ENCODE data around the gene ZBTB20. TPM values are rescaled to one million over a fixed set of nuclear protein-coding genes. Genes with fewer than 3 reads are reported as not detected.

The ZBTB20 gene
- total and polyA plus RNA-seq, 12 donors: 2.8 to 167 (median 108) TPM

DNA sequence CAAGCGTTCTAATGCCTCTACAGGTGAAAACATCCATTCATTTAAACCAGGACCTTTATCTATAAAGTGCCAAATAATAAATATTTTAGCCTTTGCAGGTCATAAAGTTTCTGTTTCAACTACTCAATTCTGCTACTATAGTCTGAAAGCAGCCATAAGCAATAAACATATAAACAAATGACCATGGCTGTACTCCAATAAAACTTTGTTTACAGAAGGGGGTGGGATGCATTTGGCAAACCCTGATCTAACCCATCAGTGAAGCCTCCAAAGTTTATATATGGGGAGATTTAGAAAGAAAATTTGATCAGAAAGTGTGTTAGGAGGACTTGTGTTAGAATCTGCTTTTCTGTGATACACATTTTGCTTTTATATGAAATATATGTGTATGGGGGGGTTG is 161.3 kb downstream of the ZBTB20 start:
- Histone ChIP-seq H3K27ac (no peak overlapping the region), H3K4me3 (no peak overlapping the region), H3K9me3 (replicated peaks in 1 of 3) (no peaks in the 10 kb centered on the region), H3K27me3 (no peaks in the 10 kb centered on the region), H3K36me3 (replicated peaks in 1 of 2) (no peaks in the 10 kb centered on the region), H3K4me1 (replicated peaks in 1 of 2) (peaks cover 0 to 6% of the 10 kb centered on the region in 2 donors)
- DNase-seq: no peak
- WGBS, 4 donors: 96 to 100% (median 98%) methylated on average over 1 of the region's 1 CpG
- TF ChIP-seq POLR2A (IDR thresholded peaks at IDR 0.05): no peak
- TF ChIP-seq, protein P1, sequence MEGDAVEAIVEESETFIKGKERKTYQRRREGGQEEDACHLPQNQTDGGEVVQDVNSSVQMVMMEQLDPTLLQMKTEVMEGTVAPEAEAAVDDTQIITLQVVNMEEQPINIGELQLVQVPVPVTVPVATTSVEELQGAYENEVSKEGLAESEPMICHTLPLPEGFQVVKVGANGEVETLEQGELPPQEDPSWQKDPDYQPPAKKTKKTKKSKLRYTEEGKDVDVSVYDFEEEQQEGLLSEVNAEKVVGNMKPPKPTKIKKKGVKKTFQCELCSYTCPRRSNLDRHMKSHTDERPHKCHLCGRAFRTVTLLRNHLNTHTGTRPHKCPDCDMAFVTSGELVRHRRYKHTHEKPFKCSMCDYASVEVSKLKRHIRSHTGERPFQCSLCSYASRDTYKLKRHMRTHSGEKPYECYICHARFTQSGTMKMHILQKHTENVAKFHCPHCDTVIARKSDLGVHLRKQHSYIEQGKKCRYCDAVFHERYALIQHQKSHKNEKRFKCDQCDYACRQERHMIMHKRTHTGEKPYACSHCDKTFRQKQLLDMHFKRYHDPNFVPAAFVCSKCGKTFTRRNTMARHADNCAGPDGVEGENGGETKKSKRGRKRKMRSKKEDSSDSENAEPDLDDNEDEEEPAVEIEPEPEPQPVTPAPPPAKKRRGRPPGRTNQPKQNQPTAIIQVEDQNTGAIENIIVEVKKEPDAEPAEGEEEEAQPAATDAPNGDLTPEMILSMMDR (IDR thresholded peaks at IDR 0.05): no peak
- intact Hi-C loops (cut with DNase I): no loop called here

DNA sequence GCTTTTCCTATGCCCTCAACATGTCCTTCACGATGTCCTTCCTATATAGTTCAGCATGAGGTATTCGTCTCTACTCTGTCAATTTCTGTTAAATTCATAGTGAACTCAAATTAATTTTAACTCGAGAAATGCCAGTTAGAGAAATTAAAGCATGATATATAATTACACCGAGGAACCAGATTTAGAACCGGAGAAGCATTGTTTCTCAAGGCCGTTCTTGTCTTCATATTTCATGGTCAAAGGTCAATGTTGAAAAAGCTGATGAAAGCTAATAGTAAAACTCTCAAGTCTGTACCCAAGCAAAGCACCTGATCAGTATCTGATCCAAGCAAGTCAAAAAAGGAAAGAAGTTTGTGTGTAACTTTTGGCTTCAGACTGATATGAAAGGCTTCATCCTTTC is 163.8 kb downstream of the ZBTB20 start:
- no peaks in the 10 kb centered on the region for H3K36me3 ChIP-seq (replicated peaks in 1 of 2)
- no peak for DNase-seq
- TF ChIP-seq POLR2A (IDR thresholded peaks at IDR 0.05): no peak
- TF ChIP-seq, protein P1 (IDR thresholded peaks at IDR 0.05): no peak
- intact Hi-C loops (cut with DNase I): no loop called here
- H3K27ac ChIP-seq: no peak overlapping the region
- peaks cover 0 to 4% (median 0%) of the 10 kb centered on the region in 3 donors for H3K9me3 ChIP-seq (replicated peaks in 1 of 3)
- peaks cover 0 to 6% of the 10 kb centered on the region in 2 donors for H3K4me1 ChIP-seq (replicated peaks in 1 of 2)
- no peaks in the 10 kb centered on the region for H3K27me3 ChIP-seq
- WGBS, 4 donors: 44 to 60% (median 49%) methylated on average over 6 of the region's 6 CpGs
- H3K4me3 ChIP-seq: no peak overlapping the region

DNA sequence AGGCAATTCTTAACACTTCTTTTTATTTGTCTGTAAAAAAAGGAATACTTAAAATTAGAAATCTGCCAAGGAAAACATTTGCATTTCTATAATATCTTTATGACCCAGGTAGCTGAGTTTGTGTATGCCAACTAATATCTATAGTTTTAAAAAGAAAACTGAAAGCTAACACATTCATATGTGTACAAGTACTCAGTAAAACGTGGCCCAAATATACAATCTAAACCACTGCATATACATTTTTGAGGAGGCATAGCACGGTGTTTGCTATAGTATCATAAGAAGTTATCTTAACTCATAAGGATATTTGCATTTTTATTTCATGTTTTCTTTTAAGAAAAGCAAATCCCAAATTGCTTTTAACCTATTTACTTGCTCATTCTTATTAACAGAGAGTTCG is 172.7 kb downstream of the ZBTB20 start:
- TF ChIP-seq POLR2A (IDR thresholded peaks at IDR 0.05): no peak
- TF ChIP-seq, protein P1 (IDR thresholded peaks at IDR 0.05): no peak
- 91 to 98% (median 94%) methylated on average over 3 of the region's 3 CpGs for WGBS, 4 donors
- Histone ChIP-seq H3K9me3 (replicated peaks in 1 of 3) (peaks cover 0 to 4% (median 0%) of the 10 kb centered on the region in 3 donors), H3K27ac (no peak overlapping the region), H3K27me3 (no peaks in the 10 kb centered on the region), H3K4me1 (replicated peaks in 1 of 2) (no peaks in the 10 kb centered on the region), H3K4me3 (no peak overlapping the region), H3K36me3 (replicated peaks in 1 of 2) (no peaks in the 10 kb centered on the region)
- intact Hi-C loops (cut with DNase I): no loop called here
- no peak for DNase-seq

DNA sequence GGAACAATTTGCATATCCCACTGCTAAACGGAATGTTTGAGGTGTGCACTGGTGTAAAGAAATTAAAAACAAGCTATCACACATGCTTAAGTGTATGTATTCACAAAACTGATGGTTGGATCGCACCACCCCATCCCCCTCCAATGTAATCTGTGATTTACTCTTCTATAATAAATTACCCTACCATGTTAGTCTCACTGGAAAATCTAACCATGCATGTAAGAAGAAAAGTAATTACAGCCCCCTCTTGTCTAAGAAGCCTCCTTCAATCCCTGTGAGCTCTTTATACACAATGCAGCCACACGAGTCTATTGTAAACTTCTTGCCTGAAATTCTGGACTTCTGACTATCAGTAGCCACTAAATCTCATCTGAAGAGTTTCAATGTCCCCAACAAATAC is 173.6 kb downstream of the ZBTB20 start:
- no peak for DNase-seq
- no peaks in the 10 kb centered on the region for H3K9me3 ChIP-seq (replicated peaks in 1 of 3)
- H3K27ac ChIP-seq: no peak overlapping the region
- 88 to 95% (median 91%) methylated on average over 3 of the region's 3 CpGs for WGBS, 4 donors
- H3K36me3 ChIP-seq (replicated peaks in 1 of 2): no peaks in the 10 kb centered on the region
- intact Hi-C loops (cut with DNase I): no loop called here
- H3K4me3 ChIP-seq: no peak overlapping the region
- no peaks in the 10 kb centered on the region for H3K4me1 ChIP-seq (replicated peaks in 1 of 2)
- H3K27me3 ChIP-seq: no peaks in the 10 kb centered on the region
- TF ChIP-seq, protein P1 (IDR thresholded peaks at IDR 0.05): no peak
- no peak for TF ChIP-seq POLR2A (IDR thresholded peaks at IDR 0.05)
